ENCODE data around the gene ROBO1.

ROBO1 gene

GRCh38 chr3:79737530-79737929, 30.3 kb downstream of the ROBO1 start:
- DNase-seq (ENCODE audit: insufficient read length, low spot score) (no peak), FAIRE-seq (no peak)
- TF ChIP-seq POLR2A (IDR thresholded peaks at IDR 0.05; ENCODE audit: low read depth, low read length): no peak

- no peak for TF ChIP-seq POLR2A (IDR thresholded peaks at IDR 0.05; ENCODE audit: low read depth, low read length)
- no peak for FAIRE-seq
- DNase-seq (ENCODE audit: insufficient read length, low spot score): peak; percentile 1
These were observed 38.7 kb downstream of the ROBO1 start for GRCh38 chr3:79729096-79729495.

DNA sequence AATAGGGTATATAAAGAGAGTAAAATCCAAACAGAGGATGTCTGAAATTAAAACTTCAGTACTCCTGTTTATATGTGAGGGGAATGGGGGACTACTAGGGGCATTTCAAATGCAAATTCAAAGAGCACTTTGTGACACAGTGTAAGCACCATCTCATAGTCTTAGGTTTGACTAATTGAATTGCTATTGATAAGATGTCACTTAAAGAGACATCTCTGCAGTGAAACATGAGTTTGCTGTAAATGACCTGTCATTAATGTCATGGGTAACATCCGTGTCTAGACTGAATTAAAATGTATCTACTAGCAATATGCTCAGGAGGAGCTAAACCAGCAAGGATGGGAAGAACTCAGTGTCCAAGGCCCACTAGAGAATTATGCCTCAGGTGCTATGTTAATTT, 41.0 kb downstream of the ROBO1 start:
- FAIRE-seq: no peak
- TF ChIP-seq POLR2A (IDR thresholded peaks at IDR 0.05; ENCODE audit: low read depth, low read length): no peak
- no peak for DNase-seq (ENCODE audit: insufficient read length, low spot score)

DNA sequence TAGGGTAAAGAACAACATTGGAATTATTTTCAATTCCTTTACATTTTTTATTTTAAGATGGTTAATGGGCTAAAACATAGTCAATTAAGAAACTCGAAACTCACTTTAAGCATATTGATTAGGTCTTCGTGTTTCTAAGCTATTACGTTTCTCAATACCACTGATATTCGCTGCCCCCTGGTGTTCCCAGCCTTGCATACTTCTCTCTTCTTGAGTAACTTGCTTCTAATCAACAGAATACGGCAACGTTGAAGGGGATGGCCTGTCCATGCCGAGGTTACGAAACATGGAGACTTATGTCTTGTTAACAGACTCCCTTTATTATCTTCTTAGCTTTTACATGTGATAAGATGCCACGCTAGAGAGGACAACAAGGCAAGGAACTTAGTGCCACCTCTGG, 43.6 kb downstream of the ROBO1 start:
- TF ChIP-seq POLR2A (IDR thresholded peaks at IDR 0.05; ENCODE audit: low read depth, low read length): no peak
- FAIRE-seq (no peak), DNase-seq (ENCODE audit: insufficient read length, low spot score) (no peak)

- DNase-seq (ENCODE audit: insufficient read length, low spot score) (no peak), FAIRE-seq (no peak)
- no peak for TF ChIP-seq POLR2A (IDR thresholded peaks at IDR 0.05; ENCODE audit: low read depth, low read length)
These were observed 77.7 kb downstream of the ROBO1 start for GRCh38 chr3:79690072-79690471.

DNA sequence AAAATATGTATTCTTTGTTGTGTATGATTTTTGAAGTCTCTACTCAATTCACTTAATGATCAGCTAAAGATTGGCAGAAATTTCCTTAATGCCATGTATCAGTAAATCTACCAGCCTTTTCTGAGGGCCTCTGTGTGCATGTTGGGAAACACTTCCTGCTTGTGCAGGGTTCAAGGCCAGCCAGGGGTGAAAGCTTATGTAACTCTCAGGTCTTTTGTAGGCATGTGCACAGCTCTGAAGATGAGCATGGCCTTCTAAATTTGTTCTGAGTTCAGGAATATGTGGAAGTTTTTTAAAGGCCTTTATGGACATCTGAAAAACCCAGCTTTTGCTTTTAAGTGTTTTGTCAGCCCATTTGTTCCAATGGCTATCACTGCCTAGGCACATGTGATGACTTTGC, 82.7 kb downstream of the ROBO1 start:
- no peak for FAIRE-seq
- no peak for DNase-seq (ENCODE audit: insufficient read length, low spot score)
- TF ChIP-seq POLR2A (IDR thresholded peaks at IDR 0.05; ENCODE audit: low read depth, low read length): no peak

DNA sequence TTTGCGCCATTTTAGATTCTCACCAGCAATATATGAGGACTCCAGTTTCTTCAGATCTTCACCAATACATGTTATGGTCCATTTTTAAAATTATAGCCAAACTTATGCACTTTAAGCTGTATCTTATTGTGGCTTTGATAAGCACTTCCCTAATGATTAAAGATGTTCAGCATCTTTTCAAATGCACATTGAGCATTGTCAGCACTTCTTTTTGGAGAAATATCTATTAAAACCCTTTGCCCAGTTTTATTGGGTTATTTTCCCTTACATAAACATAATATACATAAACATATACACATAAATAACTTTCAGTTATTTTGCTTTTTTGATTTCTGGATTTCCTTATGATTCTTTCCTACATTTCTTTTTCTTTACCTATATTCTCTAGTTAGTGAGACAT, 83.8 kb downstream of the ROBO1 start:
- TF ChIP-seq POLR2A (IDR thresholded peaks at IDR 0.05; ENCODE audit: low read depth, low read length): no peak
- DNase-seq (ENCODE audit: insufficient read length, low spot score) (no peak), FAIRE-seq (no peak)

- TF ChIP-seq POLR2A (IDR thresholded peaks at IDR 0.05; ENCODE audit: low read depth, low read length): no peak
- no peak for FAIRE-seq
- DNase-seq (ENCODE audit: insufficient read length, low spot score): no peak
These were observed 95.1 kb downstream of the ROBO1 start for GRCh38 chr3:79672731-79673130.

- FAIRE-seq (no peak), DNase-seq (ENCODE audit: insufficient read length, low spot score) (no peak)
- TF ChIP-seq POLR2A (IDR thresholded peaks at IDR 0.05; ENCODE audit: low read depth, low read length): no peak
These were observed 95.7 kb downstream of the ROBO1 start for GRCh38 chr3:79672075-79672474.

DNA sequence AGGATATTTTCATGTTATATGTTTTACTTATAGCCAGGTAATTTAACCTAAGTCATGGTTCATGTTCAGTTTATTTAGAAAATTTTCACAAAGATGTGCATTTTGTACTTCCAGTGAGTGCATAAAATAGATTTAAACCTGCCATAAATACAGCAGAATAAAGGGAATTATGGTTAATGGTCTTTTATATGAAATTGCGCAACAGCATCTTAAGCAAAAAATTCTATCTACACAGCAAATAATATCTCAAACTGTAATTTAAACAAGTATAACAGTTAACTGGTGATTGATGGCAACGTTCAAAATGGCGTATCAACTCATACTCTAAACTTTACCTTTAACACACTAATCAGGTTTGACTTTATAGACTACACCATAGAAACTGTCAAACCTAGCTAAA, 97.6 kb downstream of the ROBO1 start:
- DNase-seq (ENCODE audit: insufficient read length, low spot score) (no peak), FAIRE-seq (no peak)
- no peak for TF ChIP-seq POLR2A (IDR thresholded peaks at IDR 0.05; ENCODE audit: low read depth, low read length)

DNA sequence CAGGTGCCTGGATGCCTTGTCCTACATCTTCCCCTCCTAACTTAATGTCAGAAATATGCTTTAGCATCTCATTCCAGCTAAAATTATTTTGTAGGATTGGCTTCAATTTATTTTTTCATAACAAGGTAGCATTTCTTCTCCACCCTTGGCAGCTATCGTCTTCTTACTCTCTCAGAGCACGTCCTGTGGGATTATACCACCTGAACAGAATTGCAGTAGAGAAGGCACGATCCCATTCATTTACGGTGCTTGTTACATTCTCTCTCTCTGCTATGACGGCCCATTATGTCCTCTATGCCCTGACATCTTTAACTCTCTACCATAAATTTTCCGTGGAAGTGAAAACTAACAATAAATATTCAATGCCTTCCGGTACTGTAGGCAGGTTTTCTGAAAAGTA, 103.3 kb downstream of the ROBO1 start:
- no peak for DNase-seq (ENCODE audit: insufficient read length, low spot score)
- no peak for FAIRE-seq
- no peak for TF ChIP-seq POLR2A (IDR thresholded peaks at IDR 0.05; ENCODE audit: low read depth, low read length)

GRCh38 chr3:79661896-79662295, 105.9 kb downstream of the ROBO1 start:
- no peak for DNase-seq (ENCODE audit: insufficient read length, low spot score)
- TF ChIP-seq POLR2A (IDR thresholded peaks at IDR 0.05; ENCODE audit: low read depth, low read length): no peak
- no peak for FAIRE-seq

- no peak for TF ChIP-seq POLR2A (IDR thresholded peaks at IDR 0.05; ENCODE audit: low read depth, low read length)
- DNase-seq (ENCODE audit: insufficient read length, low spot score): no peak
- no peak for FAIRE-seq
These were observed 110.7 kb downstream of the ROBO1 start for GRCh38 chr3:79657076-79657475.

GRCh38 chr3:79654019-79654418, 113.8 kb downstream of the ROBO1 start:
- TF ChIP-seq POLR2A (IDR thresholded peaks at IDR 0.05; ENCODE audit: low read depth, low read length): no peak
- FAIRE-seq: no peak
- DNase-seq (ENCODE audit: insufficient read length, low spot score): no peak

DNA sequence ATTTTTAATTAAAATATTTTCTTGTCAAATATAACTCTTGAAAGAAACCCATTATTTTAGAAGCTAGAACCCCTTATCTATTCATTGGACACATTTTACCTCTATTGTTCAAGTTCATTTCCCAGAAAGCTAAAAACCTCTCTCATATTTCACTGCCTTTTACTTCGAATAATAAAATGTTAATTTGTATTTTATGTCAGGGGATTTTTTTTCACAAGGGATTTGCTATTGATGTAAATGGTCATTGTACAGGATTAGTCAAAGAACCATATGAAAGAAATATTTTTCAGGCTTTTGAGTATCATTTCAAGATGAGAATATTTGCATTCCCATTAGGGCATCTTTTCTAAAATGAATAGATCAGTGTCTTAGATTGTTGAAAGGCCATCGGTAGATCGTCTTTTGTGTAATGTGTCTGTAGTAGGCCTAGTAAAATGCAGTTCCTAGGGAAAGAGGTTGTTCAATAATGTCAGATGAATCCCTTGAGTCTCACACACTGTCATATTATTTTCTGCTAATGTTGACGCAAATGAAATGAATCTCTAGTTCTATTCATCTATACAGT, 114.5 kb downstream of the ROBO1 start:
- no peak for FAIRE-seq
- no peak for DNase-seq (ENCODE audit: insufficient read length, low spot score)
- TF ChIP-seq POLR2A (IDR thresholded peaks at IDR 0.05; ENCODE audit: low read depth, low read length): no peak

DNA sequence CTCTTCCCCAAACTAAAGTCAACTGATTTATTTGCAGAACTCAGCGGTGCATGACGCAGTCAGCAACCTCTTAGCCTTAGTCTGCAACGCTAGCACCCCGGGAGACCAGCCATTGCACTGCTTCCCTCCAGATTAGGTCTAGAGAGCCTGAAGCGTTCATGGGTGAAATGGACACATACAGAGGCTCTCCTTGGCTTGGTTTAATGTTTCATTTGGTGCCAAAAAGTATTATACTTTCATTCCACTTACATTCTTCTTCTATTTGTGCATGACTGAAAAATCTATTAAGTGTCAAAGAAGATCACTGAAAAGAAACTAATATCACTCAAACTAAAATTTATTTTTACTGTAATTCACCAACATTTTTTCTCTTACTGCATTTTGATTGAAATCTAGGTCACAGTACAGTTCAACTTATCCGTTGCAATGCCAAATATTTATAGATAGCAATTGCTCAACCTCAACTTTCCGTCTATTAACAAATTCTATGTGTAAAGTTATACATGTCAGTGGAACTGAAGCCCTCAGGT, 116.2 kb downstream of the ROBO1 start:
- DNase-seq (ENCODE audit: insufficient read length, low spot score) (no peak), FAIRE-seq (no peak)
- no peak for TF ChIP-seq POLR2A (IDR thresholded peaks at IDR 0.05; ENCODE audit: low read depth, low read length)

All from H54 (cell line).